RKO (cell line): ENCODE results near the gene HOXA9.
A peak's percentile ranks its signal among the peaks of the same experiment; 100 is the strongest.

Experiments
- DNase-seq: peaks from one replicate; pipeline ENCODE4 v3.0.0-alpha.2; 2016; ENCODE audit warnings: low spot score

HOXA9 gene

GRCh38 chr7:27200761-27201579 lies 35.6 kb upstream of the HOXA9 start:
- peak; percentile 59 for DNase-seq

GRCh38 chr7:27199849-27200760 lies 34.8 kb upstream of the HOXA9 start, which contains the start of gene HOXA13:
HOXA13 (minus strand) TSS chr7:27200091; CDS start chr7:27200077, 14 bp downstream.
- peak; percentile 66 for DNase-seq

GRCh38 chr7:27198871-27199801 lies 33.8 kb upstream of the HOXA9 start:
- DNase-seq, result peak; percentile 52

- DNase-seq, result peak; percentile 19
Measured at GRCh38 chr7:27198138-27198841, 33.0 kb upstream of the HOXA9 start.

DNA sequence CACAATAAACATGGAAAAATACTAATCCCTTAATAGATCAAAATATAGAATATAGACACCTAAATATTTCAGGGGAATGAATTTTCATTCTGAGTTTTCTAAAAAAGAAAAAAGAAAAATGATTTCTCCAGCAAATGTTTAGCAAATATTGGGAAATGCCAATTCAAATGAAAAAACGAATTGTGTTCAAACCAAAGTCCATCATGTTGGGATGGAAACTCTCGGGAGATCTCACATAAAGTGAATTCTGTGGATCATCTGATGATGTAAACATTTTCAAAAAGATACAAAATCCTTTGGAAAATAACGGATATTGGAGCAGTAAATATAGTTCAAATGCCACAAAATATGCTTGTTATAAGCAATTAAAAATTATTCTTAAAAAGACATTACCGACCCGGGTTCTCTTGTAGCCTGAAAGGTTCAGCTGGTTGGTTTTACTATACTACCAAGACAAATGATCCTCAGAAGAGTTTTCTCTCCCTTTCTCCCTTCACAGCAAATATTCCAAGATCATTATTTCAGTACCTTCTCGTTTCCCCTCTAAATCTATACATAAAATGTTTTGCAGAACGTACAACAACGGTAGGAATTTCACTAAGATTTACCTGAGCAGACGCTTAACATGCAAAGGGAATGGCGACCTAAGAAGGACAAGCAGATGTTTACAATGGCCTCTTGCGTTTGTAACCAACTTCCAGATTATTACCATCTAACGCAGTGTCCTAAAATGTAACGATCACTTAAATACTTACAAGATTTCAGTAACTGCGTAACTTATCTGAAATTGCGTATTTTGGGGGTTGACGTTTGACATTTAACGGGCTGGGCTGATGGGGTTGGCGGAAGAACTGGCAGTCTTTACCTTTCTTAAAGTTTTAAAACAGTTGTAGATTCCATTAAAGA lies 32.1 kb upstream of the HOXA9 start:
- no peak for DNase-seq

DNA sequence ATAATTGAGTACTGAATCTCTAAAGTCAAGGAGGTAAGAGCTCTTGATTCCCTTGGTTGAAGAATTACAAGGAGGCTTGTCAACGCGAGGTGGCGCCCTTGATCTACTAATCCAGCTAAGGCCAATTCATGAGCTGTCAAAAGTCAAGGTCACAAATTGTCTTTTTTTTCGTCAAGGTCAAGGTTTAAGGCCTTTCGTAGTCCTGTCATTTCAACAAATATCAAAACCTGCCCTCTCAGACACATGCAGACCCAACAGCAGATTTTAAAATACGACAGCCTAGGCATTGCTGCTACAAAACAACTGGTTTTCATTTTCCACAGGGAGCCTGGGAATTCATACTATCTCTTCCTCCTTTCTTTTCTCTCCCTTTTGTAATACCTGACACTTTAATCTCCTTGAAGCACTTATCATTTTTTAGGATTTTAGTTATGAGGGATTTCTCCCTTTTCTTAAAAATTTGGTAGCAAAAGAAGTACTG lies 31.0 kb upstream of the HOXA9 start:
- peak; percentile 83 for DNase-seq

GRCh38 chr7:27194686-27195379 lies 29.5 kb upstream of the HOXA9 start:
- no peak for DNase-seq

DNA sequence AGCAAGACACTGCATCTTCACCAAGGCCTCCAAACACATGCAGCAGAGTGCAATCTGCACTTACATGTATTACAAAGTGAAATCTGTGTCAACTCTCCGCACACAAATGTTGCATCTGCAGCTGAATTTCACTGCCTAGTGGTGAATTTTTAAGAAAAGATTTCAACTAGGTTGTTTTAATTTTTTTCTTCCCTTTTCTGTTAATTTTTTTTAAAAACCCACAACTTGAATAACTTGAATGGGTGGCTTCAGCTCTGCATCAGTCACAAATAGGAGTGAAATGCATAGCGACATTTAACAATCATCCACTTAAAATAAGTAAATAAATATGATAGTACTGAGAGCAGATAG lies 28.6 kb upstream of the HOXA9 start:
- DNase-seq, result no peak

- DNase-seq, result no peak
Measured at GRCh38 chr7:27193335-27194001, 28.1 kb upstream of the HOXA9 start.

- DNase-seq, result no peak
Measured at GRCh38 chr7:27192546-27193334, 27.4 kb upstream of the HOXA9 start.

- no peak for DNase-seq
Measured at GRCh38 chr7:27191833-27192545, 26.7 kb upstream of the HOXA9 start.

- DNase-seq, result no peak
Measured at GRCh38 chr7:27191161-27191731, 25.9 kb upstream of the HOXA9 start.

- DNase-seq, result no peak
Measured at GRCh38 chr7:27189997-27190748, 24.8 kb upstream of the HOXA9 start.

- DNase-seq, result no peak
Measured at GRCh38 chr7:27189295-27189996, 24.1 kb upstream of the HOXA9 start.
